ENCODE results near the gene CUEDC1. TPM values are rescaled to one million over a fixed set of nuclear protein-coding genes. Genes with fewer than 3 reads are reported as not detected.

CUEDC1 gene
- total RNA-seq, 1 donor from 2014 or later, result 38.4 TPM

DNA sequence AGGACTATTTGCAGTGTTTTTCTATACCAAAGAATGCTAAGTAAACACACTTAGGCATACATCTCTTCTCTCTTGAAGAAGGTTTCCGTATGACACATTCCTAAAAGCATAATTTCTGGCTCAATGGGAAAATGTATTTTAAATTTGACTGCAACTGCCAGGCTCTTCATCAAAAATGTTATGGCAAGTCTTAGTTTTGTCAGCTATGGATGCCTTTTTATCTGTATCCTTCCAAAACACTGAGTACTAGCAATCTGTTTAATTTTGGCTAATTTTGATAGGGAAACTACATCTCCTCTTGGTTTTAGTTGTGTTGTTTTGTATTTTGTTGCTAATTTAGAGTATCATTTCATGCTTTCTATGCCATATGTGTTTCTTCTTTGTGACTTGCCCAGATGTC lies 140.8 kb downstream of the CUEDC1 start:
- TF ChIP-seq, protein P1, sequence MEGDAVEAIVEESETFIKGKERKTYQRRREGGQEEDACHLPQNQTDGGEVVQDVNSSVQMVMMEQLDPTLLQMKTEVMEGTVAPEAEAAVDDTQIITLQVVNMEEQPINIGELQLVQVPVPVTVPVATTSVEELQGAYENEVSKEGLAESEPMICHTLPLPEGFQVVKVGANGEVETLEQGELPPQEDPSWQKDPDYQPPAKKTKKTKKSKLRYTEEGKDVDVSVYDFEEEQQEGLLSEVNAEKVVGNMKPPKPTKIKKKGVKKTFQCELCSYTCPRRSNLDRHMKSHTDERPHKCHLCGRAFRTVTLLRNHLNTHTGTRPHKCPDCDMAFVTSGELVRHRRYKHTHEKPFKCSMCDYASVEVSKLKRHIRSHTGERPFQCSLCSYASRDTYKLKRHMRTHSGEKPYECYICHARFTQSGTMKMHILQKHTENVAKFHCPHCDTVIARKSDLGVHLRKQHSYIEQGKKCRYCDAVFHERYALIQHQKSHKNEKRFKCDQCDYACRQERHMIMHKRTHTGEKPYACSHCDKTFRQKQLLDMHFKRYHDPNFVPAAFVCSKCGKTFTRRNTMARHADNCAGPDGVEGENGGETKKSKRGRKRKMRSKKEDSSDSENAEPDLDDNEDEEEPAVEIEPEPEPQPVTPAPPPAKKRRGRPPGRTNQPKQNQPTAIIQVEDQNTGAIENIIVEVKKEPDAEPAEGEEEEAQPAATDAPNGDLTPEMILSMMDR (IDR thresholded peaks at IDR 0.05), result no peak
- H3K27me3 Mint-ChIP-seq (ENCODE audit: unreplicated experiment), result peaks cover 46% of the 10 kb centered on the region
- H3K9me3 Mint-ChIP-seq (ENCODE audit: unreplicated experiment), result no peaks in the 10 kb centered on the region
- no peak overlapping the region for H3K4me3 Mint-ChIP-seq (ENCODE audit: unreplicated experiment)
- H3K27ac Mint-ChIP-seq (ENCODE audit: unreplicated experiment), result no peak overlapping the region
- peaks cover 39% of the 10 kb centered on the region for H3K4me1 Mint-ChIP-seq (ENCODE audit: unreplicated experiment)
- no peak for DNase-seq (ENCODE audit: extremely low spot score, unreplicated experiment)
- H3K36me3 Mint-ChIP-seq (ENCODE audit: unreplicated experiment), result no peaks in the 10 kb centered on the region

DNA sequence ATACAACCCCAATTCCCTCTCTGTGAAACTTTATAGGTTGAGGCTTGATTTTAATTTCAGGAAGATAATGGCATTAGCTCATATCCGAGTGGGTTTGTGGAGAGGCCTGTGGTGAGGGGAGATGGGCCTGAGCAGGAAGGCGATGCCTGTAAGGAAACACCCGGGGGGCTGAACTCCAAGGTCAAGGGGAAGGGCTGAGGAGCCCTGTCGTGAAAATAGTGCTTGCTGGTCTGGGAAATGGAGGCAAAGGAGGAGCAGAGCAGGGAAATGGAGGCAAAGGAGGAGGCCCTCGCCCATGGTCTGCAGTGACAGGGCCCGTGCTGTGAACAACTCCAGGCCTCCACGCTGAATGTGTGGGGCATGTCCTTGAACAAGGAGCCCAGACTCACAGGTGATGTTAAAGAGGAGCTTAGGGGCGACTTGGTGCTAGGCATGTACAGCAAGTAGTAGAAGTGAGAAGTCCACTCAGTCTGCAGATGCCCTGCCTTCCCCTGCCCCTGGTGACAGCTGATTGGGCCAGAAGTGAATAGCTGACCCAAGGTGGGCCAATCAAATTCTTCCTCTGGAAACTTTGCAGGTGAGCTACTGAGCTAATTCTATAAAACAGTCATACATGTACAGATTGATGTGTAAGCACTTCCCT lies 143.5 kb downstream of the CUEDC1 start:
- H3K4me3 Mint-ChIP-seq (ENCODE audit: unreplicated experiment), result peak overlapping the region; percentile 40
- peaks cover 48% of the 10 kb centered on the region for H3K4me1 Mint-ChIP-seq (ENCODE audit: unreplicated experiment)
- H3K9me3 Mint-ChIP-seq (ENCODE audit: unreplicated experiment), result no peaks in the 10 kb centered on the region
- peak overlapping the region; percentile 92 for H3K27ac Mint-ChIP-seq (ENCODE audit: unreplicated experiment)
- H3K27me3 Mint-ChIP-seq (ENCODE audit: unreplicated experiment), result peaks cover 40% of the 10 kb centered on the region
- no peaks in the 10 kb centered on the region for H3K36me3 Mint-ChIP-seq (ENCODE audit: unreplicated experiment)
- TF ChIP-seq, protein P1 (IDR thresholded peaks at IDR 0.05), result no peak
- no peak for DNase-seq (ENCODE audit: extremely low spot score, unreplicated experiment)

Other genes with a start within 250 kb of the CUEDC1 start
- not detected in 2 replicates for gene CCDC182, start 210.1 kb downstream of the CUEDC1 start, total RNA-seq
- gene MRPS23, start 105.4 kb downstream of the CUEDC1 start, total RNA-seq, result 28.3 and 35.0 TPM in 2 replicates
- gene VEZF1, start 32.8 kb upstream of the CUEDC1 start, total RNA-seq, result 50.6 and 50.8 TPM in 2 replicates
- 158 and 161 TPM in 2 replicates for gene SRSF1, start 51.8 kb upstream of the CUEDC1 start, total RNA-seq
- gene DYNLL2, start 128.0 kb upstream of the CUEDC1 start, total RNA-seq, result 18.8 and 20.5 TPM in 2 replicates
- 0.11 TPM in 1 of 2 replicates, not detected in the other for gene OR4D1, start 193.0 kb upstream of the CUEDC1 start, total RNA-seq
- gene OR4D2, start 211.6 kb upstream of the CUEDC1 start, total RNA-seq, result not detected in 2 replicates
- not detected in 2 replicates for gene EPX, start 237.3 kb upstream of the CUEDC1 start, total RNA-seq